GM21423 (cell line): ENCODE data around the gene CSRP1.
"Not testable (repeated sequence)": the region's sequence is repeated elsewhere in the genome, so short reads cannot be mapped to it uniquely, and the experiment has no call there.

Experiments used
- ATAC-seq: cut with Tn5 transposase; IDR thresholded peaks from one replicate; pipeline ENCODE4 v1.9.1; 2021; ENCODE audit warnings: mild to moderate bottlenecking, moderate library complexity; ENCODE audit not compliant: unreplicated experiment

CSRP1 gene

GRCh38 chr1:201506557-201507359 is at the start of gene CSRP1:
Gene CSRP1 (minus strand): TSS chr1:201507123. CDS start chr1:201496303, 10,820 bp downstream.
- ATAC-seq, result peak; percentile 88

GRCh38 chr1:201555593-201555945 is 48.6 kb upstream of the CSRP1 start:
- no peak for ATAC-seq

GRCh38 chr1:201554789-201555592 is 48.1 kb upstream of the CSRP1 start:
- ATAC-seq, result no peak

GRCh38 chr1:201554190-201554600 is 47.3 kb upstream of the CSRP1 start:
- ATAC-seq, result no peak

- ATAC-seq, result no peak
Measured at GRCh38 chr1:201553496-201554189, 46.7 kb upstream of the CSRP1 start.

GRCh38 chr1:201552941-201553351 is 46.0 kb upstream of the CSRP1 start:
- no peak for ATAC-seq

GRCh38 chr1:201551877-201552731 is 45.2 kb upstream of the CSRP1 start:
- ATAC-seq, result no peak

- no peak for ATAC-seq
Measured at GRCh38 chr1:201551096-201551495, 44.2 kb upstream of the CSRP1 start.

- ATAC-seq, result not testable (repeated sequence)
Measured at GRCh38 chr1:201549522-201549921, 42.6 kb upstream of the CSRP1 start.

GRCh38 chr1:201545851-201546492 is 39.0 kb upstream of the CSRP1 start:
- ATAC-seq, result no peak

GRCh38 chr1:201544710-201545109 is 37.8 kb upstream of the CSRP1 start:
- ATAC-seq, result no peak

- no peak for ATAC-seq
Measured at GRCh38 chr1:201543871-201544642, 37.1 kb upstream of the CSRP1 start.

- ATAC-seq, result no peak
Measured at GRCh38 chr1:201542309-201543035, 35.5 kb upstream of the CSRP1 start.

GRCh38 chr1:201540846-201541735 is 34.2 kb upstream of the CSRP1 start:
- ATAC-seq, result no peak

- ATAC-seq, result no peak
Measured at GRCh38 chr1:201539561-201540431, 32.9 kb upstream of the CSRP1 start.
